Cardiac septum (tissue), 1 donor: ENCODE data around the gene MINDY1. TPM values are rescaled to one million over a fixed set of nuclear protein-coding genes. Genes with fewer than 3 reads are reported as not detected.

Experiments used
- DNase-seq: peaks from one replicate; pipeline ENCODE4 v3.0.0-alpha.2; 2020; ENCODE audit warnings: low spot score
- intact Hi-C: fragments of 100-400 bp; cut with DNase I; formaldehyde crosslinking; loops from one replicate; pipeline ENCODE4 v1.14.0; 2022
- long read RNA-seq: library from polyadenylated mRNA; unstranded; transcript quantifications from one replicate; pipeline ENCODE4 v2.0.0, GENCODE V29; 2021
- total RNA-seq: library from RNA; stranded (reverse); fragmentation: NEBNext Ultra II Directional; extraction: Animal tissue kit (Norgen Biotek cat#: 25700); gene quantifications from one replicate; pipeline ENCODE4 v1.2.1, GENCODE V29; 2021
- donor health status: DM: no; HTN: no; CAD: no.

Gene MINDY1
- 49.1 TPM for total RNA-seq
- long read RNA-seq, partial matches to known transcripts = 16 of 26 reads
- long read RNA-seq, other reads (novel, unspliced or antisense) = 10 of 26 reads

GRCh38 chr1:151006327-151007052, at the start of gene MINDY1:
TSS of gene MINDY1 (minus strand) at chr1:151006902. CDS start at chr1:151002617, 4,285 bp downstream.
- intact Hi-C loops = loop anchor here (2.0 kb wide), 2 partner anchors 28 to 52 kb away; partner anchors contain the start of gene CDC42SE1
- peak; percentile 89 for DNase-seq

GRCh38 chr1:151056149-151056548, 49.4 kb upstream of the MINDY1 start:
- no peak for DNase-seq
- intact Hi-C loops = no loop called here

- no peak for DNase-seq
- intact Hi-C loops = no loop called here
Measured at GRCh38 chr1:151055581-151055980, 48.9 kb upstream of the MINDY1 start.

GRCh38 chr1:151054971-151055547, 48.4 kb upstream of the MINDY1 start:
- intact Hi-C loops = no loop called here
- DNase-seq = no peak

- intact Hi-C loops = no loop called here
- no peak for DNase-seq
Measured at GRCh38 chr1:151051356-151052009, 44.8 kb upstream of the MINDY1 start.

GRCh38 chr1:151050051-151050688, 43.5 kb upstream of the MINDY1 start:
- intact Hi-C loops = no loop called here
- no peak for DNase-seq

GRCh38 chr1:151049458-151049857, 42.8 kb upstream of the MINDY1 start:
- intact Hi-C loops = no loop called here
- no peak for DNase-seq

GRCh38 chr1:151048645-151049032, 41.9 kb upstream of the MINDY1 start:
- intact Hi-C loops = no loop called here
- DNase-seq = no peak

GRCh38 chr1:151047925-151048644, 41.4 kb upstream of the MINDY1 start:
- intact Hi-C loops = loop anchor here (2.0 kb wide), 1 partner anchor 23 kb away; no protein-coding TSS in a partner anchor
- peak; percentile 84 for DNase-seq

GRCh38 chr1:151047591-151047924, 40.9 kb upstream of the MINDY1 start, which contains the start of gene C1orf56:
TSS of gene C1orf56 (plus strand) at chr1:151047751. CDS start at chr1:151047848, 97 bp downstream.
- DNase-seq = peak; percentile 90
- intact Hi-C loops = loop anchor here (2.0 kb wide), 1 partner anchor 23 kb away; no protein-coding TSS in a partner anchor

GRCh38 chr1:151043163-151043562, 36.5 kb upstream of the MINDY1 start:
- no peak for DNase-seq
- intact Hi-C loops = no loop called here

- intact Hi-C loops = no loop called here
- DNase-seq = no peak
Measured at GRCh38 chr1:151039521-151039920, 32.8 kb upstream of the MINDY1 start.

GRCh38 chr1:151037032-151037431, 30.3 kb upstream of the MINDY1 start:
- intact Hi-C loops = no loop called here
- DNase-seq = no peak

- no peak for DNase-seq
- intact Hi-C loops = no loop called here
Measured at GRCh38 chr1:151036356-151036755, 29.7 kb upstream of the MINDY1 start, which contains the start of gene BNIPL. TSS of gene BNIPL (plus strand) at chr1:151036586. CDS start at chr1:151036726, 140 bp downstream.

- DNase-seq = no peak
- intact Hi-C loops = no loop called here
Measured at GRCh38 chr1:151035167-151035566, 28.5 kb upstream of the MINDY1 start.

GRCh38 chr1:151032164-151032563, 25.5 kb upstream of the MINDY1 start:
- DNase-seq = no peak
- intact Hi-C loops = no loop called here

- DNase-seq = no peak
- intact Hi-C loops = no loop called here
Measured at GRCh38 chr1:151026460-151026859, 19.8 kb upstream of the MINDY1 start.

GRCh38 chr1:151024540-151025146, 17.9 kb upstream of the MINDY1 start:
- intact Hi-C loops = loop anchor here (2.0 to 5.0 kb wide), 3 partner anchors 22 to 123 kb away; partner anchors contain the start of genes C1orf56, GABPB2 and SEMA6C
- peak; percentile 91 for DNase-seq

GRCh38 chr1:151013518-151013917, 6.8 kb upstream of the MINDY1 start:
- intact Hi-C loops = no loop called here

More at GRCh38 chr1:151013518-151013917, 6.8 kb upstream of the MINDY1 start:
- no peak for DNase-seq
